Kidney (tissue), 14 donors: ENCODE results near the gene CHML. TPM values are rescaled to one million over a fixed set of nuclear protein-coding genes. Genes with fewer than 3 reads are reported as not detected.
A peak's percentile ranks its signal among the peaks of the same experiment; 100 is the strongest.

ENCODE experiments used
- DNase-seq, 5 donors: peaks; one replicate each; pipeline ENCODE4 v3.0.0-alpha.2; 2013 to 2020
- FAIRE-seq: peaks from 2 replicates; lab custom pipeline; 2012; peaks lifted over from hg19 to GRCh38; lab: Jason Lieb, UNC
- H3K27ac ChIP-seq, 2 donors: one replicate each; pipeline ENCODE4 v1.7.0; 2013; ENCODE audit warnings: low read depth in 2 of 2, low read length in 2 of 2, inconsistent platforms in 1 of 2
- H3K27me3 ChIP-seq: one replicate; pipeline ENCODE4 v1.7.1; 2013; ENCODE audit warnings: low read length, inconsistent platforms; ENCODE audit not compliant: control insufficient read depth, insufficient read depth
- H3K36me3 ChIP-seq, 3 donors: one replicate each; pipeline versions ENCODE4 v1.7.0 to v1.7.1; 2013; ENCODE audit warnings: low read length in 3 of 3, control low read depth in 1 of 3, inconsistent platforms in 1 of 3; ENCODE audit not compliant: insufficient read depth in 3 of 3, control insufficient read depth in 2 of 3
- H3K4me1 ChIP-seq, 3 donors: one replicate each; pipeline versions ENCODE4 v1.7.0 to v1.7.1; 2013; ENCODE audit warnings: low read length in 3 of 3, inconsistent platforms in 1 of 3, low read depth in 1 of 3; ENCODE audit not compliant: control insufficient read depth in 2 of 3, insufficient read depth in 2 of 3
- H3K4me3 ChIP-seq, 3 donors: one replicate each; pipeline versions ENCODE4 v1.7.0 to v1.8.1; 2013; ENCODE audit warnings: low read length in 3 of 3, control low read depth in 1 of 3, inconsistent platforms in 1 of 3
- H3K9ac ChIP-seq, 3 donors: one replicate each; pipeline versions ENCODE4 v1.7.0 to v1.7.1; 2013; ENCODE audit warnings: low read length in 3 of 3, control low read depth in 1 of 3, inconsistent platforms in 1 of 3
- H3K9me3 ChIP-seq, 3 donors: one replicate each; pipeline versions ENCODE4 v1.7.0 to v1.7.1; 2013; ENCODE audit warnings: low read length in 3 of 3, control low read depth in 1 of 3, inconsistent platforms in 1 of 3; ENCODE audit not compliant: control insufficient read depth in 2 of 3, insufficient read depth in 1 of 3
- CTCF ChIP-seq: IDR thresholded peaks from 3 replicates; pipeline ENCODE4 v1.5.1; 2012; ENCODE audit warnings: mild to moderate bottlenecking, moderate library complexity, borderline replicate concordance; ENCODE audit not compliant: insufficient read depth; ENCODE audit errors: extremely low read depth
- intact Hi-C: fragments of 100-400 bp; cut with DNase I; formaldehyde crosslinking; loops from one replicate; pipeline ENCODE4 v1.11.1; 2022
- polyA plus RNA-seq: library from polyadenylated mRNA; stranded (reverse); fragments of 350-450 nt; fragmentation: Illumina TruSeq; extraction: RNeasy Lipid Tissue Mini Kit (QIAGEN cat#74804); gene quantifications from one replicate; pipeline ENCODE4 v1.2.3, GENCODE V29; 2014; ENCODE audit warnings: low read depth, low replicate concordance; ENCODE audit not compliant: insufficient read depth
- total RNA-seq: library from RNA; stranded (reverse); fragmentation: NEBNext Ultra II Directional; extraction: Animal tissue kit (Norgen Biotek cat#: 25700); gene quantifications from one replicate; pipeline ENCODE4 v1.2.1, GENCODE V29; 2021
- donor health status: control.
- donor health status: control.
- donor health status: control.
- donor health status: control.
- donor health status: control.
- donor health status: DM: yes; HTN: yes; CAD: no.
- donor health status: Normal renal cell carcinoma (clear cell type).

CHML gene
- total and polyA plus RNA-seq, 2 donors from 2014 or later: 1.8 to 7.3 TPM

- H3K36me3 ChIP-seq: no peaks in the 10 kb centered on the region
- no peak overlapping the region for H3K9ac ChIP-seq
- H3K9me3 ChIP-seq: no peaks in the 10 kb centered on the region
- intact Hi-C loops: no loop called here
- H3K4me1 ChIP-seq: no peaks in the 10 kb centered on the region
- no peaks in the 10 kb centered on the region for H3K27me3 ChIP-seq
- no peak overlapping the region for H3K27ac ChIP-seq
- no peak for TF ChIP-seq CTCF
- no peak overlapping the region for H3K4me3 ChIP-seq
- no peak for FAIRE-seq
- no peak for DNase-seq
Measured at GRCh38 chr1:241646201-241646600, 6.0 kb upstream of the CHML start.

- Histone ChIP-seq H3K4me3 (no peak overlapping the region), H3K9ac (no peak overlapping the region), H3K27me3 (no peaks in the 10 kb centered on the region), H3K27ac (no peak overlapping the region), H3K36me3 (no peaks in the 10 kb centered on the region), H3K4me1 (no peaks in the 10 kb centered on the region), H3K9me3 (no peaks in the 10 kb centered on the region)
- TF ChIP-seq CTCF: no peak
- intact Hi-C loops: no loop called here
- DNase-seq (peak in 1 of 5 donors; percentile 34), FAIRE-seq (no peak)
Measured at GRCh38 chr1:241645199-241645598, 5.0 kb upstream of the CHML start.

- TF ChIP-seq CTCF: no peak
- no peaks in the 10 kb centered on the region for H3K4me1 ChIP-seq
- H3K4me3 ChIP-seq: no peak overlapping the region
- no peaks in the 10 kb centered on the region for H3K9me3 ChIP-seq
- FAIRE-seq (no peak), DNase-seq (no peak)
- H3K27ac ChIP-seq: no peak overlapping the region
- intact Hi-C loops: no loop called here
- H3K27me3 ChIP-seq: no peaks in the 10 kb centered on the region
- H3K36me3 ChIP-seq: no peaks in the 10 kb centered on the region
- H3K9ac ChIP-seq: no peak overlapping the region
Measured at GRCh38 chr1:241644259-241644658, 4.1 kb upstream of the CHML start.

- Histone ChIP-seq H3K9ac (no peak overlapping the region), H3K27ac (no peak overlapping the region), H3K4me1 (no peaks in the 10 kb centered on the region), H3K9me3 (no peaks in the 10 kb centered on the region), H3K4me3 (no peak overlapping the region), H3K36me3 (no peaks in the 10 kb centered on the region), H3K27me3 (no peaks in the 10 kb centered on the region)
- DNase-seq (no peak), FAIRE-seq (no peak)
- intact Hi-C loops: no loop called here
- no peak for TF ChIP-seq CTCF
Measured at GRCh38 chr1:241642593-241642944, 2.4 kb upstream of the CHML start.
